ENCODE measurements around the gene DNMT3A. TPM values are rescaled to one million over a fixed set of nuclear protein-coding genes. Genes with fewer than 3 reads are reported as not detected.

The DNMT3A gene
- total RNA-seq, 1 experiment from 2014 or later: 8.0 TPM

- no peak for DNase-seq (ENCODE audit: unreplicated experiment)
- Mint-ChIP-seq H3K4me1 (ENCODE audit: insufficient read depth, unreplicated experiment) (peaks cover 9% of the 10 kb centered on the region), H3K4me3 (ENCODE audit: unreplicated experiment) (no peak overlapping the region), H3K36me3 (ENCODE audit: insufficient read depth, unreplicated experiment) (peaks cover 7% of the 10 kb centered on the region), H3K9me3 (ENCODE audit: unreplicated experiment) (no peaks in the 10 kb centered on the region), H3K27ac (ENCODE audit: low read depth, unreplicated experiment) (no peak overlapping the region), H3K27me3 (ENCODE audit: insufficient read depth, unreplicated experiment) (no peaks in the 10 kb centered on the region)
- ChIA-PET CTCF (interaction anchor here (0.5 to 1.8 kb wide), 3 partner anchors 19 to 962 kb away, joined by 3 to 4 read pairs (median 4); no protein-coding TSS in a partner anchor), POLR2A (interaction anchor here (0.6 kb wide), 1 partner anchor 627 kb away, joined by 3 read pairs; no protein-coding TSS in a partner anchor)
- intact Hi-C loops (cut with micrococcal nuclease): no loop called here
- BruUV-seq (replicated peaks): no TSS peak
- no peak for TF ChIP-seq CTCF (IDR thresholded peaks at IDR 0.05; ENCODE audit: unreplicated experiment)
Measured at GRCh38 chr2:25380586-25381375, 39.1 kb upstream of the DNMT3A start.

GRCh38 chr2:25380023-25380422 is 38.3 kb upstream of the DNMT3A start:
- peaks cover 9% of the 10 kb centered on the region for H3K4me1 Mint-ChIP-seq (ENCODE audit: insufficient read depth, unreplicated experiment)
- BruUV-seq (replicated peaks): no TSS peak
- H3K4me3 Mint-ChIP-seq (ENCODE audit: unreplicated experiment): no peak overlapping the region

GRCh38 chr2:25379535-25379934 is 37.8 kb upstream of the DNMT3A start:
- Mint-ChIP-seq H3K27ac (ENCODE audit: low read depth, unreplicated experiment) (no peak overlapping the region), H3K36me3 (ENCODE audit: insufficient read depth, unreplicated experiment) (peaks cover 7% of the 10 kb centered on the region), H3K4me1 (ENCODE audit: insufficient read depth, unreplicated experiment) (peaks cover 9% of the 10 kb centered on the region), H3K9me3 (ENCODE audit: unreplicated experiment) (no peaks in the 10 kb centered on the region), H3K4me3 (ENCODE audit: unreplicated experiment) (no peak overlapping the region), H3K27me3 (ENCODE audit: insufficient read depth, unreplicated experiment) (no peaks in the 10 kb centered on the region)
- intact Hi-C loops (cut with micrococcal nuclease): loop anchor here (5.0 kb wide), 1 partner anchor 37 kb away; the partner anchor contains the start of gene DNMT3A
- POLR2A ChIA-PET: no interaction called here
- DNase-seq (ENCODE audit: unreplicated experiment): no peak
- TF ChIP-seq CTCF (IDR thresholded peaks at IDR 0.05; ENCODE audit: unreplicated experiment): no peak
- CTCF ChIA-PET: interaction anchor here (1.6 kb wide), 1 partner anchor 9 kb away, joined by 3 read pairs; no protein-coding TSS in a partner anchor
- no TSS peak for BruUV-seq (replicated peaks)

More at GRCh38 chr2:25380023-25380422, 38.3 kb upstream of the DNMT3A start:
- POLR2A ChIA-PET: interaction anchor here (0.6 kb wide), 1 partner anchor 628 kb away, joined by 3 read pairs; no protein-coding TSS in a partner anchor
- Mint-ChIP-seq H3K36me3 (ENCODE audit: insufficient read depth, unreplicated experiment) (peaks cover 7% of the 10 kb centered on the region), H3K9me3 (ENCODE audit: unreplicated experiment) (no peaks in the 10 kb centered on the region), H3K27me3 (ENCODE audit: insufficient read depth, unreplicated experiment) (no peaks in the 10 kb centered on the region), H3K27ac (ENCODE audit: low read depth, unreplicated experiment) (no peak overlapping the region)
- no peak for TF ChIP-seq CTCF (IDR thresholded peaks at IDR 0.05; ENCODE audit: unreplicated experiment)
- no peak for DNase-seq (ENCODE audit: unreplicated experiment)
- CTCF ChIA-PET: interaction anchor here (0.5 kb wide), 1 partner anchor 962 kb away, joined by 4 read pairs; no protein-coding TSS in a partner anchor
- intact Hi-C loops (cut with micrococcal nuclease): no loop called here

- TF ChIP-seq CTCF (IDR thresholded peaks at IDR 0.05; ENCODE audit: unreplicated experiment): no peak
- Mint-ChIP-seq H3K4me1 (ENCODE audit: insufficient read depth, unreplicated experiment) (peaks cover 9% of the 10 kb centered on the region), H3K36me3 (ENCODE audit: insufficient read depth, unreplicated experiment) (peaks cover 7% of the 10 kb centered on the region), H3K9me3 (ENCODE audit: unreplicated experiment) (no peaks in the 10 kb centered on the region), H3K27ac (ENCODE audit: low read depth, unreplicated experiment) (no peak overlapping the region), H3K4me3 (ENCODE audit: unreplicated experiment) (no peak overlapping the region), H3K27me3 (ENCODE audit: insufficient read depth, unreplicated experiment) (no peaks in the 10 kb centered on the region)
- DNase-seq (ENCODE audit: unreplicated experiment): peak; percentile 13
- intact Hi-C loops (cut with micrococcal nuclease): loop anchor here (5.0 kb wide), 1 partner anchor 37 kb away; the partner anchor contains the start of gene DNMT3A
- CTCF ChIA-PET: interaction anchor here (1.0 to 1.6 kb wide), 2 partner anchors 9 to 17 kb away, joined by 3 to 4 read pairs; no protein-coding TSS in a partner anchor
- POLR2A ChIA-PET: no interaction called here
- BruUV-seq (replicated peaks): no TSS peak
Measured at GRCh38 chr2:25378731-25379490, 37.2 kb upstream of the DNMT3A start.
